GM18909 (cell line): ENCODE data around the gene GOLGA6D.
A peak's percentile ranks its signal among the peaks of the same experiment; 100 is the strongest.
"Not testable (repeated sequence)": the region's sequence is repeated elsewhere in the genome, so short reads cannot be mapped to it uniquely, and the experiment has no call there.

ENCODE experiments used
- ATAC-seq: cut with Tn5 transposase; IDR thresholded peaks from one replicate; pipeline ENCODE4 v1.9.1; 2021; ENCODE audit warnings: mild to moderate bottlenecking; ENCODE audit not compliant: unreplicated experiment, poor library complexity

GOLGA6D gene

DNA sequence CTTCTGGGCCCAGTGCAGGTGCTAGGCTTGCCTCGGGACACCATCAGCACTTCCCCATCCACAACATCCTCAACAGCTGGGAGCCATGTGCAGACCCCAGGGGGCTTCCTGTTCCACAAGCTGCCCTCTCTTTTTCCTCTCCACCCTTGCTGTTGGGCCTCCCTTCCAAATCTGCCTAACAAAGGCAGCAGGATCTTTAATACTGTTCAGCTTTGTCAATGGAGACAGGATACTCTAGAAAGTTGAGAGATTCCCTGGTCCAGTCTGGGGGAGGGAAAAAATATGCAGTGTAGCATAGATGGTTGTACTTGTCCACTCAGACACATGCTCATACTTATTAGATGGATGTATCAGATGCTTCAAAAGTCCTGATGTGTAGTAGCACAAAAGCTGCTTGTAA, 4.1 kb upstream of the GOLGA6D start:
- ATAC-seq: not testable (repeated sequence)

DNA sequence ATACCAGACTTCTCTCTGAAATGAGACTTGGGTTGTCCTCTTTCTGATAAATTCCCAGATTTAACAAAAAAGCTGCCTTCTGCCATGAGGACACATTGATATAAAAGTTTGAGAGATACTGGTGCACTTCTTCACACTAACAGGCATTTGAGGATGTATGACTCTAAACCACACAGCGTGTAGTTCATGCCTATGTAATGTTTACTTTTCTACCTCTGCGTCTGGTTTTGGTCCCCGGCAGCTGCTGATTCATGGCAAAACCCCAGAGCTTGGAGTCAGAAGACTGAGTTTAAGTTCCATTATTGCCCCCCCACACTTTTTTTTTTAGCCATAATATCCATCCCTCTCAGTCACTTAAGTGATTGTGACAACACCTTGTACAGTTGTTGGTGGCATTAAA, 1.5 kb downstream of the GOLGA6D start:
- ATAC-seq: not testable (repeated sequence)

DNA sequence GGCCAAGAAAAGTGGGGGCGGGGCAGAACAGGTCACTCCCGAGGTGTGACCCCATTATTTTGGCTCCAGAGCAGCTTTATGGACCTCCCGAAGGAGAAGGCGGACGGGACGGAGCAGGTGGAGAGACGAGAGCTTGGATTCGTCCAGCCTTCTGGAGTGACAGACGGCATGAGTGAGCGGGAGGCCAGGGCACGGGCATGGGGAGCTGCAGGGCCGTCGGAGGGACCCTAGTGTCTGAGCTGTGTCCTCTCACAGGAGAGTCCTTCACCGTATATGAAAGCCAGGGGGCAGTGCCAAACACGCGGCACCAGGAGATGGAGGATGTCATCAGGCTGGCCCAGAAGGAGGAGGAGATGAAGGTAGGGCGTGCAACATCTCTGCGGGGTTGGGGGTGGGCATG, 11.0 kb downstream of the GOLGA6D start:
- ATAC-seq: not testable (repeated sequence)

DNA sequence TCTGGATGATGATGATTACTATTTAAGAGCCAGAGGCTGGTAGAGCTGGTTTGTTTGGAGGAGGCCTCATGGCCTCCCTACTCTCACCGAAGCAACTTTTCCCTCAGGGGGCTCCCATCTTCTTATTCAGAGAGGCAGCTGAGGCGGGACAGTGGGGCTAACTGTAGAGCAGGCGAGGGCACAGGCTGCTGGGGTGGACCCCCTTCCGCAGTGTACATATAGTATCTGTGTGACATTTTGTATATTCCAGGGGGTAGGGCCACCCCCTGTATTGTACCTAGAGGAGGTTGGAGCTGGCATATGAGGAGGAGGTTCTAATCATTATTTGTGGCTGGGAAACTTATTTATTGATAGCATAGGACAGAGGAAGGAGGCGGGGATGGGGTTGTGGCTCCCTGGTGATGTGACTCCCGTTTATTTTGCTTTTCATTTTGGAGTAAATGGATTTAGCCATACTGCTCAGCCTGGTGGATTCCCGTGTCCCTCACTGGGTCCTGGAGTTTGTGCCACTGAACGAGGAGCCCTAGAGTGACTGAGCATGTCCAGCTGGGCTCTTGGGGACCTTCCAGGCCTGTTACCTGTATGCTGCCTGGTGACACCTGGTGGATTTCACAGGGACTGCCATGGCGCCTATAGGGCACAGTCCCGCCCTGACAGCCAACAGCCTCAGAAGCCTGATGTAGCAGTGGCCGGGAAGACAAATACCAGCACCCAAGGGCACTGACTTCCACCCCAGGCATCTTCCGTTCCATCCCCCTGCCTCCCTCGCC, 16.1 kb downstream of the GOLGA6D start:
- ATAC-seq: peak; percentile 56

DNA sequence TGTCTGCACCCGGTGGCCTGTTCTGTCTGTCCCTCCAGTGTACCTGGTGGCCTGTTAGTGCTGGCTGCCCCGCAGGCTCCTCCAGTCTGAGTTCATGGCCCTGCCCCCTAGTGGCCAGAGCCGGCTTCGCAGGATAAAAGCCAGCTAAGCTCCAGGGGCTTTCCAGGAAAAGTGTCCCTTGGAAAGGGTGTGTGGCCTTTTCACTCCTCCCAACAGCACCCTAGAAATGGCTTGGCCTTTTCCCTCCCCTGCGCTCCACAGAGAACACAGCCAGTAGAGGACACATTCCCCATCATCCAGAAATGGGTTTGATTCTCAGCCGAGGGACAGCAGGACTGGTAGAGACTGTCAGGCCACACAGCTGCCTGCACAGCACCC, 16.7 kb downstream of the GOLGA6D start:
- ATAC-seq: peak; percentile 60

DNA sequence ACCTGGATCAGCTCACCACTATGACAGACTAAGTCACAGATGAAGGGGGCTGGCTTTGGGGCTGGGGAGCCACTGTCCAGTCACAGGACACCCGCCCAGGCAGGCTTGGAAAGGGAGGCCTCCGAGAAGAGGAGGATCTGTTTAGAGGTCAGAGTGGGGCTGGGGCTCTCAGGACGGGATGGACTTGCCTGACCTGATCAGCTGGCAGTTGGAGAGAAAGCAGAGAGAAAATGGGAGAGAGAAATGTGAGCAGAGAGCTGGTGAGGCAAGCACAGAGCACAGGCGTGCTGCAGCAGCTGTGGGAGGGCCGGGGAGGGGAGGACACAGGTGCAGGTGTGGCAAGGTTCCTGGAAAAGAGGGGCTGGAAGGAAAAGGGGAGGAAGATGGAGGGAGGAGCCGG, 17.4 kb downstream of the GOLGA6D start:
- ATAC-seq: not testable (repeated sequence)

DNA sequence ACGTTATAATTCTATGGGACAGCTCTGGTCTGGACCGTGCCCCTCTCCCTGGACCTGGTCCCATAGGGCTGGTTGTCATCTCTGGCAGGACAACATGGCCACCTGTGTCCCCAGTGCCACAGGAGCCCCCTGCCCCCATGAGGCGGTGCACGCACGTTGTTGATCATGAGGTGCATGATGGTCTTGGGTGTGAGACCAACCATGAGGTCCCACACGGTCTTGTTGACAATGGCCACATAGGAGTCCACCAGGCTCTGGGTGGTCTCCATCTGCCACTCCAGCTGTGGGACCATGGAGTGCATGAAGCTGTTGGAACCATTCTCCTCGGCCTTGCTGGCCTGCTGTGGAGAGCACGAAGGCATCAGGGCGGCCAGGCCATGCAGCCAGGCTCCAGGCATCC, 19.7 kb downstream of the GOLGA6D start:
- ATAC-seq: no peak

DNA sequence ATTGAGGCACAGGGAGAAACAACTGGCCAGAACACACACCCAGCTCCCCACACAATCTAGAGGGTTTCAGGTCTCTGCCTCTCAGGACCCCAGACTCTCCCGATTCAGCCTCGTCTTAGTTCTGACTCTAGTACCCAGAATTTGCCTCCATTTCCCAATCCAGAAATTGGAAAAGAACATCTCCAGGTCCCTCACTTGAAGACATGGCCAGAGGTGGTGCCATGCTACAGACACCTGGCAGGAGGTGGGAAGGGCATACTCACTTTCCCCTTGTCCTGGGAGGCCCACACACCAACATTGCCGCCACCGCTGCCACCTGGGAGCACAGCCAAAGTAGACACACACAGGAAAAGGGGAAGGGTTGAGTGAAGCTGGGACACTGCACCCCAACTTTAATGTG, 20.1 kb downstream of the GOLGA6D start:
- ATAC-seq: not testable (repeated sequence)

DNA sequence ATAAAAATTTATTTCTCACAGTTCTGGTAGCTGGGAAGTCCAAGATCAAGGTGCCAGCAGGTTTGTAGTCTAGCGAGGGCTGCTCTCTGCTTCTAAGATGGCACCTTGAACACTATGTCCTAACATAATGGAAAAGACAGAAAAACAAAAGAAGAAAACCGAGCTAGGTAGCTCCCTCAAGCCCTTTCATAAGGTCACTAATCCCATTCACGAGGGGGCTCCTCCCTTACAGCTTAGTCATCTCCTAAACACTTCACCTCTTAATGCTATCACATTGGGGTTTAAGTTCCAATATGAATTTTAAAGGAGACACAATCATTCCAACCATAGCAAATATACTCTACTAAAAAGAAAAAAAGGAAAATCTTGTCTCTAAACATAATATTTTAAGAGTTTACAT, 23.6 kb downstream of the GOLGA6D start:
- ATAC-seq: no peak

DNA sequence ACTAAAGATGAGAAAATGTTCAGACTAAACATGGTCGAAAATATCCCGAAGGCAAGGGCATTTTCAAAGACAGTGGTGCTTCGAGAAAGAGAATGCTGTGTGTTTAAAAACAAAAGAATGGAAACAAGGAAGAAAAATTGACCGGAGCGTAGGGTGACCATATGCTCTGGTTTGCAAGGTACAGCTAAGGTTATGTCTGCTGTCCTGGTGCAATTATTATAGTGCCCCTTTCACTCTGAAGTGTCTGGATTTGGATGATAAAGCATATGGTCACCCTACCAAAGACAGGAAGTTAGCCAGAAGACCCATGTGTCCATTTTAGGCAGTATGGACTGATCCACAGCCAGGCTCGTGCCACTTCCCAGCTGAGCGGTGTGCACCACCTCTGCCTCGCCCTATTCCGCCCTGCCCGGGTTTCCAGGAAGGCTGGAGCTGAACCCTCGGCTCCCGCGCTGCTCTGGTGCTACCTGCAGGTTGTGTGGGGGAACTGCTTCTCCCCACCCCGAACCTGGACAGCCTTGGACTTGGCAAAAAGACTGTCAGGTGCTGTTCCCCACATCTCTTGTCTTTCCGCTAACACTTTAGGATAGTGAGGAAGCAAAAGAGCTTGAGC, 25.2 kb downstream of the GOLGA6D start:
- no peak for ATAC-seq

DNA sequence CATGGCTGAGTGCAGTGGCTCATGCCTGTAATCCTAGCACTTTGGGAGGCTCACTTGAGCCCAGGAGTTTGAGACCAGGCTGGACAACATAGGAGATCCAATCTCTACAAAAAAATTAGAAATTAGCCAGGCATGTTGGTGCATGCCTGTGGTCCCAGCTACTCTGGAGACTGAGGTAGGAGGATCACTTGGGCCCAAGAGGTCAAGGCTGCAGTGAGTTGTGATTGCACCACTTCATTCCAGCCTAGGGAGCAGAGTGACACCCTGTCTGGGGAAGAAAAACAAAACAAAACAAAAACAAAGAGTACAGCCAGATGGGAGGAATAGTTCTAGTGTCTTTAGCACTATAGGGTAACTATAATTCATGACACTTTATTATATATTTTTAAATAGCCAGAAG, 27.1 kb downstream of the GOLGA6D start:
- ATAC-seq: no peak

DNA sequence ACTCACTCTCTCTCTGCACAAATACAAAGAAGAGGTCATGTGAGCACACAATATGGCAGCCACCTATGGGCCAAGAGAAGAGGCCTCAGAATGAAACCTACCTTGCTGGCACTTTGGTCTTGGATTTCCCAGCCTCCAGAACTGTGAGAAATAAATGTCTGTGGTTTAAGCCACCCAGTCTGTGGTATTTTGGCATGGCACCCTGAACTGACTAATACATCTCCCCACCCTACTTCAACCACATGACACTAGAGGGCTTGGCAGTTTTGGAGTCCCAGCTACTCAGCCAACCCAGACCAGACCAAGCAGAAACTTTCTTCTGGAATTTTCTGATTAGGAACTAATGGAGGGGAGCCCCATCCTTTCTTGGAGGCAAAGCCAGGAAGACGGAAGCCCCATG, 29.9 kb downstream of the GOLGA6D start:
- not testable (repeated sequence) for ATAC-seq

DNA sequence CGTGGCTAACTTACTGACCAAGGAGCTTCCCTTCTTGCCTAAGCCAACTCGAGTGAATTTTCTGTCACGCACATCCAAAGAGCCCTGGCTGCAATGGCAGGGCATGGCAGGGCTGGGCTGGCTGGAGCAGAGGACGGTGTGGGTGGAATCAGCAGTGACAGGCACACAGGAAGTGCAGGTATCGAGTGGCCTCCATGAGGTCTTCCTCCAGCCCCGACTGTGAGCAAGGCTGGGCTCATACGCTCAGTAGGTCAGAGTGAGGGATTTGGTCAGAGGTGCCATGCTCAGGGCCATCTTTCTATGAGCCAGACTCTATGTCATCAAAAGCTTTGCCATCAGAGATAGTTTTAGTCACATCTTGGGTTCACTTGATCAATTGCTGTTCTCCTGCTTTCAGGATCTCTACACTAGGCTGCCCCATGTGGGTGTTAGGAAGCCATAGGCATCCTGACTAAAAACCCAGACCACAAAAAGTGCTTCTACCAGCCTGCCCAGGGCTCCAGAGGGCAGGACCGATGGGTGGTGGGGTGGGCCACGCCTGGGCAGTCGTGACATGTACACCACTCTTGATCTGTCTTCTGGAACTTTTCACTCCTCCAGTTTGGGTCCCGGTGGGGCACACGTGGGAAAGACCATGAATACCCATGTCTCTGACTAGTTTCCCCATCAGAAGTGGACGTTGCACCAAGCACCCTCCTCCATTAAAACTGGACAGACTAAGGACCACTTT, 30.6 kb downstream of the GOLGA6D start:
- no peak for ATAC-seq

DNA sequence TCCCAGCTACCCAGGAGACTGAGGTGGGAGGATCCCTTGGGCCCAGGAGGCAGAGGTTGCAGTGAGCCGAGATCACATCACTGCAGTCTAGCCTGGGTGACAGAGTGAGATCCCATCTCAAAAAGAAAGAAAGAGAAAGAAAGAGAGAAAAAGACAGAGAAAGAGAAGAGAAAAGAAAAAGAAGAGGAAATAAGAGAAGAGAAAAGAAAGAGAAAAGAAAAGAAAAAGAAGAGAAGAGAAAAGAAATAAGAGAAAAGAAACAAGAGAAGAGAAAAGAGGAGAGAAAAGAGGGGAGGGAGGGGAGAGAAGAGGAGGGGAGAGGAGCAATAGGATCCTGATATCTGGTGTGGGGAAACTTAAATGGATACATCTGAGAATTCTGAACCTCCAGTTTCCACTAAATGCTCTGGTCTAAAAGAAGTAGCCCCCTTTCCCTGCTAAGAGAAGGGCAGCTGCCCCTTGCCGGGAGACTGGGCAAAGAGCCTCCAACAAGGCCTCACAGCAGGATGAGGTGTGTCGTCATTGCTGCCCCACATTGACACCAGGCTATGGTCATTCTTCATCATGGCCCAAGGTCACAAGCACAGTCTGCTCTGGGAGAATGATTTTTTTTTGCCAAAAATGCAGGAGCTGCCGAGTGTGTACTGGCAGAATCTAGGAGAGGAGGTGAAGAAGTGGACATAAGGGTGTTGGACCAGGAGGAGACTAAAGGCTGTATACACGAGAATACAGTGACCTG, 32.1 kb downstream of the GOLGA6D start:
- ATAC-seq: no peak

DNA sequence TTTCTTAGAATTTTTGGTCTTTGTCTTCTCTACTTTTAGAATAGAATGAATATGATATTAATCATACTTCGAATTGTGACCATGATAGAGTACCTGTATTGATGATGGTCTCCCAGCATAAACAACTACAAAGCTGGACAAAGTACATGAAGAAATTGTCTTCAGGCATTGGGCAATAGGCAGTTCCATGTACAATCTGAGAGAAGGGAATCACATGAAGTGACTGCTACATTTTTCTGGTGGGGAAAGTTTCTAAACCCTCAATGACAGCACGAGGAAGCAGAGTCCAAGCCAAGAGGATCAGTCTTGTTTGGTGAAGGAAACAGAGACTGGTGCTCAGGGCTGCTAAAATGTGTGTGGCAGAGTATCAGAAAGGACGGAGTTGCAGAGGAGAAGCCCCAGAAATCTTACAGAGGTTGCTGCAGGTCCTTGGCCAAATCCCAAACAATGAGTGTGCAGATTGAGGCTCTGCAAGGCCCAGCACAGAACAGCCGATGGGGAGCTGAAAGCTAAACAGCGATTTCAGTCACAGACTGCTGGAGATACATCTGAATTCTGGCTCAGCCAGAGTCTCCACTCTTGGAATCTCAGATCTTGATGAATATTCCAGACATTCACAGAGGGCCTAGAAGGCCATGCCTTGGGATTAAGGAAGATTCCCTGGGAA, 36.7 kb downstream of the GOLGA6D start:
- ATAC-seq: not testable (repeated sequence)

DNA sequence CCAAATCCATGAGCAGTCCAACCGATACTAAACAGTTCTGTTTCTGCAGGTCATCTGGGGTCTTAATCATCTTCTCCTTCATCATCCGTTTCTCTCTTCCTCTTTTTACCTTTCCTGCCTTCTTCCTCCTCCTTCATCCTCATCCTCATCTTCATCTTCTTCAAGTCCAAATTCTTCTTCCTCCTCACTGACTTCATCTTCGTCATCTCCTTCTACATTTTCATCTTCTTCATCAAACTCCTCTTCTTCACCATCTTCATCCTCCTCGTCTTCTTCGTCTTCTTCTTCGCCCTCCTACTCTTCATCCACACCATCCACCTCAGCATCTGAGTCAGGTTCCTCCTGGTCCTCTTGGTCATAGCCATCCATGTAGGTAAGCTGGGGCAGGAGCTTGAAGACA, 39.1 kb downstream of the GOLGA6D start:
- ATAC-seq: no peak

DNA sequence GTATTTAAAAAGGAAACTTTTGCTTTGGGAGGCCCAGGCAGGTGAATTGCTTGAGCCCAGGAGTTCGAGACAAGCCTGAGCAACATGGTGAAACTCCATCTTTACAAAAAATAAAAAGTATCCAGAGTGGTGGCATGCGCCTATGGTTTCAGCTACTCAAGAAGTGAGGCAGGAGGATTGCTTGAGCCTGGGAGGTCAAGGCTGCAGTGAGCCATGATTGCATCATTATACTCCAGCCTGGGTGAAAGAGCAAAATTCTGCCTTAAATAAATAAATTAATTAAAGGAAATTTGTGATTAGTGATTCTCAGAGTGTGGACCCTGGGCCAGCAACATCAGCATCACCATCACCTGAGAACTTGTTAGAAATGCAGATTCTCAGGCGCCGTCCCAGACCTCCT, 43.3 kb downstream of the GOLGA6D start:
- ATAC-seq: no peak

DNA sequence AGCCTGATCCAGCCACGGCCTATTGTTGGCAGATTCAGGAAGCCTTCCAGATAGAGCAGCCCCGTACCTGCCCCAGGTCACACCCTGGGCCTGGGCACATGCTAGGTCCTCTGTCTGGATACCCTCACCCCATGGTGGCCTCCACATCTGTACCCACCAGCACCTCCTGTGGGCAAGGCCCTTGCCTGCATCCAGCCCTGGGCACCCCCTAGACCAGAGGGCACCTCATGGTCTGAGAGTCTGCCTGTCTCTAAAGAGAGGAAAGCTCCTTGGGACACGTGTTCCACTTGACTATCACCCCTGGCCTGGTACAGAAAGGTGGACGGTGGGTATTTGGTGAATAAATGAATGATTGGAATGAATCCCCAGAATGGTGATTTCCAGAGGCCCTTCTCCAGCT, 44.4 kb downstream of the GOLGA6D start:
- ATAC-seq: no peak

DNA sequence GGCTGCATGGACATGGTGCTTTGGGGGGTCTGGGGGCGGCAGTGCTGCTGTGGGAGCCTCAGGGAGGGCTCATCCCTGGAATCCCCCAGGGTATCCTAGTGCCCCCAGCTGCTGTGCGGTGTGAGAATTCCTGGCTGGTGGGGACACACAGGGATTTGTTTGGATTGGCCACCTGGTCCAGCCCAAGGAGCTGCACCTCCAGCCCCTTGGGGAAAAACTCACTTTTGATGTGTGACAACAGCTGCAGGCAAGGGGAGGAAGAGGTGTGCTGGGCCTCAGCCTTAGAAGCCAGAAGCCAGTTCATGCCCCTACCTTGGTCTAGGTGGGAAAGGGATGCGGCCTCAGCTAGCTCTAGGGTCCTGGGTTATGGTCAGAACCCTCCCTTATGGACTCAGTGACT, 44.9 kb downstream of the GOLGA6D start:
- no peak for ATAC-seq
